Right ventricle myocardium inferior (tissue), 1 donor: Measurements from ENCODE around the gene MMP14. TPM values are rescaled to one million over a fixed set of nuclear protein-coding genes. Genes with fewer than 3 reads are reported as not detected.
A peak's percentile ranks its signal among the peaks of the same experiment; 100 is the strongest.
"Not testable (repeated sequence)": the region's sequence is repeated elsewhere in the genome, so short reads cannot be mapped to it uniquely, and the experiment has no call there.

Experiments
- ATAC-seq: fragments of 200-7000 bp; cut with Tn5 transposase; one replicate; pipeline ENCODE4 v1.9.1; 2020; ENCODE audit warnings: mild to moderate bottlenecking, moderate library complexity
- DNase-seq: peaks from one replicate; pipeline ENCODE4 v3.0.0; 2021; ENCODE audit errors: missing footprints
- intact Hi-C: fragments of 100-400 bp; cut with DNase I; formaldehyde crosslinking; loops from one replicate; pipeline ENCODE4 v1.11.0; 2022
- total RNA-seq: library from RNA; stranded (reverse); fragmentation: NEBNext Ultra II Directional; extraction: Animal tissue kit (Norgen Biotek cat#: 25700); gene quantifications from one replicate; pipeline ENCODE4 v1.2.1, GENCODE V29; 2021
- donor health status: DM: no; HTN: yes; CAD: no; lungs with severe emphysema.

The MMP14 gene
- total RNA-seq, 1 donor from 2014 or later = 26.0 TPM

- no peak for DNase-seq
- ATAC-seq = no peak
- intact Hi-C loops = no loop called here
Observed at GRCh38 chr14:22811722-22812121, 24.7 kb upstream of the MMP14 start.

DNA sequence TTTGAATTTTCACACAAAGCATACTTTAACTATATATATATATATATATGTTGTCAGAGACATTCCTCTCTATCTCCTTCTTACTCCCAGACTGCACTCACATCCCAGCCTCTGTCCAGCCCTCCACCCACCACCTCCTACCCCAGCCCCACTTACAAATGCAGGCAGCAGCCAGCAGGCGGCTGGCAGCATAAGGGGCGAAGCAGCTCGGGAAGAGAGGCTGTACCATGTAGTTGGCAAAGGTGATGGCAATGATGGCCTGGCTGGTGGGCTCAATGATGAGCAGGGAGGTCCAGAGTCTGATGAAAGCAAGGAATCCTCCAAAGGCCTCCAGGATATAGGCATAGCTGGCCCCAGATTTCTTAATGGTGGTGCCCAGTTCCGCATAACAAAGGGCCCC, 23.6 kb upstream of the MMP14 start:
- intact Hi-C loops = no loop called here
- no peak for ATAC-seq

DNA sequence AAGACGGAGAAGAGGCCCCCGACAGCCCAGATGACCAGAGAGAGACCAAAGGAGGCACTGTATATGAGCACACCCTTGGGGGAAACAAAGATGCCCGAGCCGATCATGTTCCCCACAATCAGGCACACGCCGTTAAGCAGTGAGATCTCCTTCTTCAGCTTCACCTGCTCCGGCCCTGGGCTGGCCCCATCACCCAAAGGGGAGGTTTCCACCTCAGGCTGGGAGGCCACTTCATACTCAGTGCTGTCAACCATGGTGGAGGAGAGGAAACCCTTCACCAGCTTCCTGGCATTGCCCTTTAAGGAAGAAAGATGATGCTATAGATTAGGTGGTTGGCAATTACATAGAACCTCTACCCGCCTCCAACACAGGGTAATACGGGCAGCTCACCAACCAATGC, 23.2 kb upstream of the MMP14 start:
- ATAC-seq (no peak), DNase-seq (no peak)
- intact Hi-C loops = no loop called here

More for the DNA sequence above, 23.6 kb upstream of the MMP14 start:
- DNase-seq = no peak

DNA sequence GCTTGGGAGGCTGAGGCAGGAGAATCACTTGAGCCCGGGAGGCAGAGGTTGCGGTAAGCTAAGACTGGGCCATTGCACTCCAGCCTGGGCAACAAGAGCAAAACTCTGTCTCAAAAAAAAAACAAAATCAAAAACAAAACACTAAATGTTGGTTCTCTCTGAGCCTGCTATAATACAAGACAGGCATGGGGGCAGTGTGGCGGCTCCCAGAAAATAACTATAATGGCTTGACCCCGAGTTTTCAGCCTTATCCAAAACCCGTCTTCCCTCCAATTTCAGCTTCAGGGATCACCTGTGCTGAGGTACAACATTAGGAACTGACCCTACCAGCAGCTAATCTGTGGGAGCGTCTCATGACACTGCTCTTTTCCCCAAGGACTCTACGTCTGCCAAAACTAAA, 22.0 kb upstream of the MMP14 start:
- ATAC-seq (no peak), DNase-seq (no peak)
- intact Hi-C loops = no loop called here

- DNase-seq (no peak), ATAC-seq (peak; percentile 32)
- intact Hi-C loops = no loop called here
Observed at GRCh38 chr14:22814941-22815713, 21.3 kb upstream of the MMP14 start, which contains the start of gene SLC7A7. SLC7A7 (minus strand) TSS chr14:22815435; CDS start chr14:22813398, 2,037 bp downstream.

DNA sequence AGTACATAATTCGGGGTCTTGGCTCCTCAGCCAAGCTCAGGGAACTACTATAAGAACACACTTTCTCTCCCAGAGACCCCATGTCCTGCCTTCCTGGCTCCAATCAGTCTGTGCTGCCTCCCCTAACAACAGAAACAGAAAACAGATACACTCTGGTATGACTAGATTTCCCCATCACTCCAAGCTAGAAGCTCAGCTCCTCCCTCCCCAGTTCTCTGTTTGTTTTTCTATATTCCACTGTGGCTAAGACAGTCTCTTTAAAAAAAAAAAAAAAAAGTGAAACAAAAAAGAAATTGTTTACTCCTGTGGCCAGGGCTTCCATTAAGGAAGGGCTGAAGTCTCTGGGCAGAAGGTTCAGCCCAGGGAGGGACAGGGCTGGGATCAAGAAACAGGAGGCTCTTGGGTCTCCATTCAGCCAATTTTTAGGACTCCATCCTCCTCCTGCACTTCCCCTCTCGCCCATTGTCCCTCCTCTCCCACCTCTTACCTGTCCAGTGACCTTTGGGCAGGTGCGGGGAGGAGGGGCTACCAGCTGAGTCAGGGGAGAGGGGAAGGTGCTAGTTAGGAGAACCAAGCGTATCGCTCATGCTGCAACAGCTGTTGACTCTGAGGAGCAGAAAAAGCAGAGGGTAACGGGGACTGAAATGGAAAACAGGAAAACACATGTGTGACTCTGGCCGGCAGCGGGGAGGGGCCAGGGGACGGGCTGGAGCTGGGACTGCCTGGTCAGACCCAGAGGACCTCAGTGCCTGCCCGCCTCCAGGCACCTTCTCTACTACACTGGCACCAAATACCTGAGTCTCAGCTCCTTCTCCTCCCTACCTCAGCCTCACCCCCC, 17.0 kb upstream of the MMP14 start:
- peak; percentile 73 for DNase-seq
- no peak for ATAC-seq
- intact Hi-C loops = no loop called here

GRCh38 chr14:22820731-22821130, 15.7 kb upstream of the MMP14 start:
- ATAC-seq = no peak
- intact Hi-C loops = loop anchor here (5.0 to 10.0 kb wide), 3 partner anchors 53 to 426 kb away; partner anchors contain the start of gene OXA1L
- no peak for DNase-seq

GRCh38 chr14:22821193-22822015, 15.0 kb upstream of the MMP14 start:
- ATAC-seq (peak; percentile 26), DNase-seq (peak; percentile 49)
- intact Hi-C loops = loop anchor here (5.0 to 10.0 kb wide), 3 partner anchors 54 to 427 kb away; partner anchors contain the start of gene OXA1L

DNA sequence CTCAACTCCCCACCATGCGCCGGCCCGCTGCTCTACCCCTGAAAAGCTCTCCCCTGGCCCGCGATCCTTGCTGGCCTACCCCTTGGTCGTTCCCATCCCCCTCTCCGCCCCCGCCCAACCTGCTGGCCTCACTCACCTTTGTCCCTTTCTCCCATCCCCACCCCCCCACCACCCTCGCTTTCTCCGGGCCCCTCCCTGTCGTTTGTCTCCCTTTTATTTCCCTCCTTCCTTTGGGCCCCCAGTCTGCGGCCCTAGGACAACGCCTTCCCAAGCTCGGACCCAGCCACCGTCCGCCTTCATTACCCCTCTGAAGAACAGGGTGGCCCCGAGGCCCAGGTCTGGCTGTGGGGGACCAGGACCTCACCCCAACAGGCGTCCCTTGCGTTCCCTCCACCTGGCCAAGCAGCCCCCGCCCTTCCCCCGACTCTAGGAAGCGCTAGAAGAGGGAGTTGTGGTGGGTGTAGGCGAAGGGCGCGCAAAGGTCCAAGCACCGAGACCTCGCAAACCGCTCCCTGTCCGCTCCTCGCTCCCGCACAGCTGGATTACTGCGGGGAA, 14.3 kb upstream of the MMP14 start:
- DNase-seq = peak; percentile 39
- no peak for ATAC-seq
- intact Hi-C loops = loop anchor here (5.0 to 10.0 kb wide), 3 partner anchors 55 to 427 kb away; partner anchors contain the start of gene OXA1L

GRCh38 chr14:22822571-22823098, 13.8 kb upstream of the MMP14 start:
- intact Hi-C loops = loop anchor here (1.0 to 10.0 kb wide), 4 partner anchors 31 to 428 kb away; partner anchors contain the start of gene OXA1L
- peak; percentile 86 for ATAC-seq

GRCh38 chr14:22824711-22825359, 11.6 kb upstream of the MMP14 start:
- intact Hi-C loops = loop anchor here (5.0 to 10.0 kb wide), 5 partner anchors 42 to 430 kb away; partner anchors contain the start of genes OXA1L and RBM23
- peak; percentile 59 for DNase-seq
- no peak for ATAC-seq

More at GRCh38 chr14:22822571-22823098, 13.8 kb upstream of the MMP14 start:
- DNase-seq = peak; percentile 86

DNA sequence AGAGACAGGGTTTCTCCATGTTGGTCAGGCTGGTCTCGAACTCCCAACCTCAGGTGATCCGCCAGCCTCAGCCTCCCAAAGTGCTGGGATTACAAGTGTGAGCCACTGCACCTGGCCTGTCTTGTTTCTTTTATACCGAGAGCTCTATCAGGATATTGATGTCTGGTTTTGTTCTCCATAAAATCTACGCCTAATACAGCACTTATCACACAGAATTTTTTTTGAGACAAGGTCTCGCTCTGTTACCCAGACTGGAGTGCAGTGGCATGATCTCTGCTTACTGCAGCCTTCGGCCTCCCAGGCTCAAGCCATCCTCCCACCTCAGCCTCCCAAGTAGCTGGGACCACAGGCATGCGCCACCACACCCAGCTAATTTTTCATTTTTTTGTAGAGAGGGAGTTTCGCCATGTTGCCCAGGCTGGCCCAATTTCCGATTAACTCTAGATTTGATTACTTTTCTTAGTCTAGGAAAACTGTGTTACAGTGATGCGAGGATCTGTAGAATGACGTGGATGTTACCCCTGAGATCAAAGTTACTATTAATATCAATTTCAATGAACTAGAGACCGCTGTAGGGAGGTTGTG, 7.2 kb upstream of the MMP14 start:
- ATAC-seq = peak; percentile 6
- DNase-seq = not testable (repeated sequence)
- intact Hi-C loops = loop anchor here (5.0 to 10.0 kb wide), 3 partner anchors 38 to 434 kb away; partner anchors contain the start of gene RBM23

DNA sequence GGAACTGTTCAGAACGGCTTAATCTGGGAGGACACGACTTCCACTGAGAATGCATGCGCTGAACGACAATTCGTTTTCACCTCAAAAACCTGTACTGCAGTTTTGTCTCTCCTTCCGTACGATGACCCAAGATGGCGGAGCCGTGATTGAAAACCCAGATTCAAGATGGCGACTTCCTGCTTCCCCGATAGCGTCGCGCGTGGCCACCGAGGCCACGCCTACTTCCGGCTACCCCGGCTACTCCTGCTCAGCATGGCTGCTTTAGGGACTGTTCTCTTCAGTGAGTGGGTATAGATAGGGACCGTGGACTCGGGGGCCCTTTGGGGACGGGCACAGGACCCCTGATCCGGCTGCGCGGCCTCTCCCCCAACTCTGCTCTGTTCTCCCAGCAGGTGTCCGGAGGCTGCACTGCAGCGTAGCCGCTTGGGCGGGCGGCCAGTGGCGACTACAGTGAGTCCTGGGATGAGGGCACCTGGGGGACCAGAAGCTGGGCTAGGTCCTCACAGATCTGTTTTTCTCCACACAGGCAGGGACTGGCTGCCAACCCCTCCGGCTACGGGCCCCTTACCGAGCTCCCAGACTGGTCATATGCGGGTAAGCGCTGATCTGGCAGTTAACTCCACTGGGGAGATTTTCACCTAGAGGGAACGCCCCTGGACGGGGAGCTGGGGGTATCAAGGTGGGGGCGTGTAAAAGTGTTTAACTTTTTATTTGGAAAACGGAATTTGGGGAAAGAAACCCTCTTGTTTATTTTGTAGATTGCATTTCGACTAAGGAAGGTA, 6.5 kb upstream of the MMP14 start, which contains the start of gene MRPL52:
Gene MRPL52, plus strand, starts transcription at position 227 of the 782 bp plus-strand sequence. Its CDS starts 26 bp downstream, at position 253.
- ATAC-seq = peak; percentile 95
- intact Hi-C loops = loop anchor here (5.0 to 10.0 kb wide), 3 partner anchors 37 to 435 kb away; partner anchors contain the start of gene RBM23
- DNase-seq = peak; percentile 94

- ATAC-seq (no peak), DNase-seq (no peak)
- intact Hi-C loops = no loop called here
Observed at GRCh38 chr14:22830443-22831010, 5.9 kb upstream of the MMP14 start.

- ATAC-seq (no peak), DNase-seq (no peak)
- intact Hi-C loops = loop anchor here (1.0 to 5.0 kb wide), 2 partner anchors 17 to 268 kb away; no protein-coding TSS in a partner anchor
Observed at GRCh38 chr14:22835505-22835904, 880 bp upstream of the MMP14 start.
